Adrenal gland (tissue), 5 donors: Measurements from ENCODE around the gene DMBX1.

Experiments used
- CTCF ChIP-seq, 6 experiments: fragments of 450-650 bp in 4 of 6; fragments of 200-600 bp in 2 of 6; sonication (generic) in 1 of 6; IDR thresholded peaks; 1 replicate in 5 of 6; 2 replicates in 1 of 6; pipeline versions ENCODE4 v1.5.1 to v1.8.0; 2016 to 2021; ENCODE audit warnings: antibody characterized with exemption in 6 of 6, mild to moderate bottlenecking in 2 of 6, moderate library complexity in 1 of 6
- POLR2A ChIP-seq, 2 donors: fragments of 450-650 bp; IDR thresholded peaks; one replicate each; pipeline ENCODE4 v1.6.1; 2017; ENCODE audit warnings: antibody characterized with exemption in 2 of 2, mild to moderate bottlenecking in 2 of 2, moderate library complexity in 1 of 2
- donor health status: DM: no; HTN: no; CAD: no.

GRCh38 chr1:46453449-46453848 lies 36.2 kb upstream of the DMBX1 start:
- no peak for TF ChIP-seq CTCF (IDR thresholded peaks at IDR 0.05)
- TF ChIP-seq POLR2A (IDR thresholded peaks at IDR 0.05) = no peak
